ENCODE data around the gene MACROD2. TPM values are rescaled to one million over a fixed set of nuclear protein-coding genes. Genes with fewer than 3 reads are reported as not detected.
"Not testable (repeated sequence)": the region's sequence is repeated elsewhere in the genome, so short reads cannot be mapped to it uniquely, and the experiment has no call there.

Gene MACROD2
- total RNA-seq, 1 donor from 2014 or later = 6.4 TPM

- Mint-ChIP-seq H3K4me1 (peaks cover 9% of the 10 kb centered on the region), H3K27ac (ENCODE audit: unreplicated experiment) (no peak overlapping the region), H3K36me3 (ENCODE audit: low read depth) (peaks cover 4% of the 10 kb centered on the region), H3K4me3 (no peak overlapping the region), H3K9me3 (peaks cover 15% of the 10 kb centered on the region), H3K27me3 (ENCODE audit: low read depth) (no peaks in the 10 kb centered on the region)
- DNase-seq (ENCODE audit: low read depth, low spot score) = no peak
- no peak for TF ChIP-seq CTCF (conservative IDR thresholded peaks at IDR 0.05)
Observed at GRCh38 chr20:14260367-14260766, 265.1 kb downstream of the MACROD2 start.

GRCh38 chr20:14264869-14265268 is 269.6 kb downstream of the MACROD2 start:
- TF ChIP-seq CTCF (conservative IDR thresholded peaks at IDR 0.05) = peak; percentile 53
- H3K27ac Mint-ChIP-seq (ENCODE audit: unreplicated experiment) = no peak overlapping the region
- peaks cover 9% of the 10 kb centered on the region for H3K9me3 Mint-ChIP-seq

GRCh38 chr20:14266246-14266645 is 270.9 kb downstream of the MACROD2 start:
- no peak for DNase-seq (ENCODE audit: low read depth, low spot score)
- Mint-ChIP-seq H3K9me3 (peaks cover 7% of the 10 kb centered on the region), H3K4me3 (no peak overlapping the region), H3K27me3 (ENCODE audit: low read depth) (no peaks in the 10 kb centered on the region), H3K36me3 (ENCODE audit: low read depth) (peaks cover 2% of the 10 kb centered on the region), H3K27ac (ENCODE audit: unreplicated experiment) (no peak overlapping the region), H3K4me1 (no peaks in the 10 kb centered on the region)
- TF ChIP-seq CTCF (conservative IDR thresholded peaks at IDR 0.05) = no peak

More at GRCh38 chr20:14264869-14265268, 269.6 kb downstream of the MACROD2 start:
- Mint-ChIP-seq H3K27me3 (ENCODE audit: low read depth) (no peaks in the 10 kb centered on the region), H3K4me1 (peaks cover 3% of the 10 kb centered on the region), H3K36me3 (ENCODE audit: low read depth) (no peaks in the 10 kb centered on the region), H3K4me3 (no peak overlapping the region)
- no peak for DNase-seq (ENCODE audit: low read depth, low spot score)

- DNase-seq (ENCODE audit: low read depth, low spot score); H3K9me3 Mint-ChIP-seq; H3K4me1 Mint-ChIP-seq; H3K4me3 Mint-ChIP-seq; H3K27ac Mint-ChIP-seq (ENCODE audit: unreplicated experiment); H3K27me3 Mint-ChIP-seq (ENCODE audit: low read depth); H3K36me3 Mint-ChIP-seq (ENCODE audit: low read depth): not testable (repeated sequence)
Observed at GRCh38 chr20:14270751-14271150, 275.4 kb downstream of the MACROD2 start.

GRCh38 chr20:14282140-14282539 is 286.8 kb downstream of the MACROD2 start:
- Mint-ChIP-seq H3K4me3 (no peak overlapping the region), H3K9me3 (no peaks in the 10 kb centered on the region), H3K36me3 (ENCODE audit: low read depth) (no peaks in the 10 kb centered on the region), H3K27me3 (ENCODE audit: low read depth) (no peaks in the 10 kb centered on the region), H3K27ac (ENCODE audit: unreplicated experiment) (no peak overlapping the region), H3K4me1 (no peaks in the 10 kb centered on the region)
- no peak for DNase-seq (ENCODE audit: low read depth, low spot score)
- TF ChIP-seq CTCF (conservative IDR thresholded peaks at IDR 0.05) = no peak

- H3K27me3 Mint-ChIP-seq (ENCODE audit: low read depth) = no peaks in the 10 kb centered on the region
- no peak overlapping the region for H3K27ac Mint-ChIP-seq (ENCODE audit: unreplicated experiment)
- no peak for DNase-seq (ENCODE audit: low read depth, low spot score)
- H3K4me3 Mint-ChIP-seq = no peak overlapping the region
- no peak for TF ChIP-seq CTCF (conservative IDR thresholded peaks at IDR 0.05)
- H3K36me3 Mint-ChIP-seq (ENCODE audit: low read depth) = no peaks in the 10 kb centered on the region
- no peaks in the 10 kb centered on the region for H3K4me1 Mint-ChIP-seq
- H3K9me3 Mint-ChIP-seq = no peaks in the 10 kb centered on the region
Observed at GRCh38 chr20:14284443-14284842, 289.1 kb downstream of the MACROD2 start.

Data from neural crest cell (in vitro differentiated cells).